Liver (tissue), 3 donors: ENCODE measurements around the gene PPP1R13B.

Experiments
- CTCF ChIP-seq: fragments of 150-350 bp; IDR thresholded peaks from 2 replicates; pipeline ENCODE4 v1.5.1; 2017; ENCODE audit warnings: improper control_type of control experiment, low read depth, low read length; ENCODE audit not compliant: missing input control
- SP1 ChIP-seq: IDR thresholded peaks from 2 replicates; pipeline ENCODE4 v1.6.1; 2018; ENCODE audit warnings: antibody characterized with exemption, mild to moderate bottlenecking
- donor health status: healthy.
- donor health status: healthy.

GRCh38 chr14:103702095-103702494 lies 145.3 kb downstream of the PPP1R13B start:
- TF ChIP-seq SP1 (no peak), CTCF (no peak)
